SIG-M5 (cell line): ENCODE measurements around the gene CELA1.
A peak's percentile ranks its signal among the peaks of the same experiment; 100 is the strongest.

Experiments used
- DNase-seq: peaks from one replicate; lab custom pipeline; 2025; lab: John Stamatoyannopoulos, UW

CELA1 gene

GRCh38 chr12:51346581-51346980 is at the start of gene CELA1:
Gene CELA1, minus strand, starts transcription at chr12:51346679. Its CDS starts 41 bp downstream, at chr12:51346638.
- no peak for DNase-seq

DNA sequence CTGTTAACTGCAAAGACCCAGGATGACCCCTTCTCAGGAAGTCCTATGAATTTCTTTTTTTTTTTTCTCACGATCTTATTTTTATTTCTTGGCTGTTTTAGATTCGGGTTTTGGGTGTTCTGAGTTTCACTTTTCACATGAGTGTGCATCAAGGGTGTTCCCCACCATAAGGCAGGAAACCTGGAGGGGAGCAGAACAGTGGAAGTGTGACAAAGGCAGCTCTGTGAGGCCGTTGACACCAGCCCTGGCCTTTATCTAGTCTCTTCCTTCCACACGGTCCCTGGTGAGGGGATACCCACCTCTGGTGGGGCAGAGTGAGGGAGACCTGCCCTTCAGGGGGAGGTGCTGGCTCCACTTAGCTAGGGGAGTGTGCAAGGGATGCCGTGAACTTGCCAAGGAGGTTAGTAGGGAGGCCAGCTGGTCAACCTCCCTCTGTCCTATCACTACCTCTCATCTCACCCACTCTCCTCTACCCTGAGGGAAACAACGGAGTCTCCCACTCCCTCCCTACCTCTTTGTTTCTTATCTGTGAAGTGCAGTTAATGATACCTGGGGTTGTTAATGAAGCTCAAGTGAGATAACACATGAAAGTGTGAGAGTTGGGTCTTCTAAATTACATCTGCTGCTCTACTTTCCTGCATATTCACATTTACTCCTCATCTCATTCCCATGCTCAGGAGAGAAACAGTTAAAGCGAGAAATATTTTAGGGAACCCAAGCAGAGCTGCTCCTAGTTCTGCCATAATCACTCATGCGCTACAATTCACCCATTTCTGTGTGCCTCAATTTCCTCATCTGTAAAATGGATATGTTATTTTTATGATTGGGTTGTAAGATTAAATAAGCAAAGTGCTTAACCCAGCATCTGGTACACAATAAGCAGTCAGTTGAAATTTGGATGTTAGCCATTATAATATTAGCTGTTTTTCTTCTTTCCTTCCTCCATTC is 49.1 kb upstream of the CELA1 start:
- no peak for DNase-seq

DNA sequence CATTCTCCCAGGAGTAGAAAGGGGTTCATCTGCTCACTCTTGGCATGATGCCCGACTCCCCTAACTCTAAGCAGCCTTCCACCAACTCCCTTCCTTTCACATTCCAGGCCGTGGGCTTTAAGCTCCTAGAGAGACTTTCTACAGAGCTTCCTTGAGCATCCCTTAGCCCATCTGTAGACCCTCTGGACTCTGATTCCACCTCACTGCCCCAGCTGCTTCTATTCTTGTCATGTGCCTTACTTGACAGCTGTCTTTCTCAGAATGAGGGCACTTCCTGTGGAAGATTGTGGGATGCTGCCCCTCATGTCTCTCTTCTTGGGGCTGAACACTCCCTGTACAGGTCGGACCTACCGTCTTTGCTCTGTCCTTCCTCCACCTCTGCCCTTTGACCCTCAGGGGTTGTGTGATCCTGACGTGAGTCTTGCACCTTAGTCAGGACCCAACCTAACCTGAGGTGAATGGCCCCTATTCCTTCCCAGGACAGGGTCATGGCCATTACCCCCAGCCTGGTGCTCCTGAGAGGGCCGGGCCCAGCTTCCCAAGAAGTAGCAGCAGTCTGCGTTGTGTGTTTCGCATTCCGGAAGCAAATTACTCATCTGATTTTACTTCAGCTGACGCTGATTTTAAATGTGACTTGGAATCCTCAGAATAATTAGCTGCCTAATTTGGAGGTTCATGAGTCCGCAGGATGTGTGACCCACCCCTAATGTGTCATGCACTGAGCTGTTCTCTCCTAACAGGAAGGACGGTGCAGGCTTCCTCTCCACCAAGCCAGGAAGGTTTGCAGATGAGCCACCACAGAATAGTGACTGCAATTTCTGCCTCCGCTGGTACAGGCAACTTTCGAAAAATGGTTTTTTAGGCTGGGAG is 47.4 kb upstream of the CELA1 start:
- DNase-seq = no peak

DNA sequence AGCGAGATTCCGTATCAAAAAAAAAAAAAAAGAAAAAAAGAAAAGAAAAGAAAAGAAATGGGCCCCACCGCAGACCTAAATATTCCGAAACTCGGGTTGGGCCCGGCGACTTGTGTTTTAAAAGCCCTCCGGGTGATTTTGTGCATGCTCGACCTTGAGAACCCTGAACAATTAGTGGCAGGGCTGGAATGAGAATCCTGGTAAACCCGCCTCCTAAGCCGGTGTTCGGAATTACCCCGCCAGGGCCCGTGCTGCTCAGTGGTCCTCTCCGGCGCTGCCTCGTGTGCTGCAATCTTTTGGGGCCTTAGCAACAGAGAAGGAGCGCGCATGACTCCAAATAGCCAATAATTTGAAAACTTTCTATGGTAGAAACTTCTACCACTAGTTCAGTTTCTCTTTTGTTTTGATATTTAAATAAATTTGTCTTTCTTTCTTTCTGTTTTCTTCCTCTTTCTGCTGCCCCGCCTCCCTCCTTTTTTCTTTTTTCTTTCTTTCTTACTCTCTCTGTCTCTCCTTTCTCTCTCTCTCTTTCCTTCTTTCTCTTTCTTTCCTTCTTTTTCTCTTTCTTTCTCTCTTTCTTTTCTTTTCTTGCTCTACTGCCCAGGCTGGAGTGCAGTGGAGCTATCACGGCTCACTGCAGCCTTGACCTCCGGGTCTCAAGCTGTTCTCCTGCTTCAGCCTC is 46.2 kb upstream of the CELA1 start:
- no peak for DNase-seq

DNA sequence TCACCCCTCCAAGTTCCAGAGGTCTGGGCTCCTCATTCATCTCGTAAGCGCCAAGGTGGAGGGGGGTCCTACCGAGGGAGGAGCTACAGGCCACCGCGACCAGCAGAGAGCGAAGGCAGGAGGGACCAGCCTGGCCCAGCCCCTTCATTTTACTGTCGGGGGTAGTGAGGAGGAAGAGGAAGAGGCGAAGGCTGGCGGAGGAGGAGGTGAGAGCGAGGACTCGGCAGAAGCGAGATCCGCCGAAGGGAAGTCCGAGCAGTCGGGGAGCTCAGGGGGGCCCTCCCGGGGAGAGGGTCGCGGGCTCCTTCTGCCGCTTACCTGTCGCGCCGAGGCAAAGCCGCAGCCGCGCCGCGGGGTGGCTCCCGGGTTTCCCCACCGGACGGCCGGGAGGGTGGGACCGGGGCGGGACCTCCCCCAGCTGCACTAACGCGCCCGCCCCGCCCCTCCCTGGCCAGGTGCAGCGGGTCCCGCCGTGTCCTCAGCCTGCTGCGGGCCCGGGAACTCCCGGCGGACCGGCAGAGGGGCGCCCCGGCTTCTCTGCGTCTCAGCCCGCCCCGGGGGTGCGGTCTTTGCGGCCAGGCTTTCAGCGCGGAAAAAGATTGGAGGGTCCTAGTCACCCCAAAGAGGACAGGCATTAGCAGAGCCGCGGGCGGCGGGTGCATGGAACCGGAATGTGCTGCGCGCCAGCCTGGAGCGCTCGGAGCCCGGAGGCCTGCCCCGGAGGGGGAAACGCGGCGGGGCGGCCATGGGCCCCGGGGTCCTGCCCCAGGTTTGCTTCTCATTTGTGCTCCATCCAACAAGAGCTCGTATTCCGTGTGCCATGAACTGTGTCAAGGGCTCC is 45.0 kb upstream of the CELA1 start, which contains the start of gene GALNT6:
Gene GALNT6, minus strand, starts transcription at position 124 of the 841 bp plus-strand sequence. CDS start 11,625 bp downstream, outside the sequence.
- no peak for DNase-seq

- no peak for DNase-seq
Measured at GRCh38 chr12:51390891-51391282, 44.4 kb upstream of the CELA1 start.

GRCh38 chr12:51390457-51390856 is 44.0 kb upstream of the CELA1 start:
- DNase-seq = no peak

GRCh38 chr12:51389302-51389999 is 43.0 kb upstream of the CELA1 start:
- no peak for DNase-seq

GRCh38 chr12:51388846-51389245 is 42.4 kb upstream of the CELA1 start:
- no peak for DNase-seq

DNA sequence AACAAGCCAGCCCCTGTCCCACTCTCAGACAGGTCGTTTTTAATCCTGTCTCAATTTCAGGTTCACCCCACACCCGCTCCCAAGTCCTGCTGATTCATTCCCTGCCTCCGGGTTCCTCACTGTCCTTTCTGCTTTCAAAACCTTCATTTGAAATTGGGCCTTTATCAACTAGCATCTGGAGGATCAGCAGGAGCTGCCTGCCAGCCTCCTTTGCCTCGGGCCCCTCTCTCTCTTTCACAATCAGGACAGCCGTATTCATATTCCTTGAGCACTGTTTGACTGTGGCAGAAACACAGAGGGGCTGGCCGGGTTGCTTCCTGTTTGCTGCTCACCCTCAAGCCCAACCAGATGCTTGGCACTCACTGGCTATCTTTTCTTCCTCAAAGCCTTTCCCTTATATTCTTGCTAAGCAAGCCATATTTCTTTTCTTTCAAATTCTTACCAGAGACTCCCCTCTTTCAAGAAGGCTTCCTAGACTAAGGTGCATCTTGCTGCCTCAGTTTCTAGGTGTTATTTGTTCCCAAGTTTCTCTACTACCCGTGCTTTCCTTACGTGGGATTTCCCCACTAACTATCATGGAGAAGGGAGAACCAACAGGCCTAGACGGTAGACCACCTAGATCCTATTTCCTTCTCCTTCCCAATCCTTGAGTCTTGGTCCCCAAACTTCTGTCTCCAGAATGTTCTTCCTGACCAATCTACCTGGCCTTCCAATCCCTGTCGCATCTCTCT is 41.8 kb upstream of the CELA1 start:
- peak; percentile 23 for DNase-seq

- no peak for DNase-seq
Measured at GRCh38 chr12:51386351-51386750, 39.9 kb upstream of the CELA1 start.

DNA sequence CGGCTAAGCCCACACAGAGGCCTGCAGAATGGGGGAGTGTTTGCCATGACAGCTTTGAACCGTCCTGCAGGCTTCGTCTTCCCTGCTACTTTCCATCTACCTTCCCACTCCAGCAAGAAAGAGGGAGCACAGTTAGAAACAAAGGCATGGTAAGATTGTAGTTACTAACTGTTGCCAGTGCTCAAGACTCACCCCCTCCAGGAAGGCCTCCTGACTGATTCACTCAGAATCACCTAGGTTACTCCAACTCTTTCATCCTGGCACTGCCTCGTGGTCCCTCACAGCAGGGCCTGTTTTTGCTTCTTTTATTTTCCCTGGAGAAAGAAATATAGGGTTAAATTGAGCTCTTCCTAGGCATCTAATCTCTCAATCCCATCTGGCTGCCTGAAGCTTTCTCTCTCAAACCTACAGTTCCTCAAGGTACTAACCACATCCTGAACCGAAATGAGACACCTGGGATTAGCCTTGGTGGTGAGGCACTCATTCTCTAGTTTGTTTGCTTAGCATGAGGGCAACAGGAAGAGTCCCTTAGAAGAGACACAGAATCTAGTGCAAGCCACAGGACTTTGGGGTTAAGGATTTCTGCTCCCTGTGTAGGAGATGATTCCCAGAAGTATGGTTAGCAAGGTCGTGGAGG is 36.9 kb upstream of the CELA1 start:
- no peak for DNase-seq

GRCh38 chr12:51382173-51382572 is 35.7 kb upstream of the CELA1 start:
- no peak for DNase-seq

- no peak for DNase-seq
Measured at GRCh38 chr12:51381226-51382079, 35.0 kb upstream of the CELA1 start.

- no peak for DNase-seq
Measured at GRCh38 chr12:51379571-51379970, 33.1 kb upstream of the CELA1 start.

DNA sequence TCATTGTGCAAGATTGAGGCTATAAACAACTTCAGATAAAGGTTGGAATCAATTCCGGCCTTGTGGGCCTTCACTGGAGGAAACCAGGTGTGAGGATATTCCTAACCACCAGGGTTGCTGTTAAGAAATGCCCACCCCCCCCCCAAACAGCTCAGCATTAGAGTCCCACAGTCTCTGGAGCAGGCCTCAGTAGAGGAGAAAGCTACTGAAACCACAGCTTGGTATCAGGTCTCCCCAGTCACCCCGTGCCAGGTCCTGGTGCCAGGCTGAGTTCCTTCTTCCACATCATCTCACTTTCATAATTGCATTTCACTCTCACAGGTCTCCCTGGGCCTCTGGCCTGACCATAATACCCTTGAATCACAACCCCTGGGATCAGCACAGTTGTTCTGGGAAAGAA is 32.3 kb upstream of the CELA1 start:
- DNase-seq = no peak

GRCh38 chr12:51377099-51377984 is 30.9 kb upstream of the CELA1 start:
- no peak for DNase-seq
